GM18498 (cell line): ENCODE data around the gene PEX19.

Source experiments
- ATAC-seq: cut with Tn5 transposase; IDR thresholded peaks from one replicate; pipeline ENCODE4 v1.9.1; 2021; ENCODE audit warnings: mild to moderate bottlenecking, moderate library complexity; ENCODE audit not compliant: unreplicated experiment

The PEX19 gene

DNA sequence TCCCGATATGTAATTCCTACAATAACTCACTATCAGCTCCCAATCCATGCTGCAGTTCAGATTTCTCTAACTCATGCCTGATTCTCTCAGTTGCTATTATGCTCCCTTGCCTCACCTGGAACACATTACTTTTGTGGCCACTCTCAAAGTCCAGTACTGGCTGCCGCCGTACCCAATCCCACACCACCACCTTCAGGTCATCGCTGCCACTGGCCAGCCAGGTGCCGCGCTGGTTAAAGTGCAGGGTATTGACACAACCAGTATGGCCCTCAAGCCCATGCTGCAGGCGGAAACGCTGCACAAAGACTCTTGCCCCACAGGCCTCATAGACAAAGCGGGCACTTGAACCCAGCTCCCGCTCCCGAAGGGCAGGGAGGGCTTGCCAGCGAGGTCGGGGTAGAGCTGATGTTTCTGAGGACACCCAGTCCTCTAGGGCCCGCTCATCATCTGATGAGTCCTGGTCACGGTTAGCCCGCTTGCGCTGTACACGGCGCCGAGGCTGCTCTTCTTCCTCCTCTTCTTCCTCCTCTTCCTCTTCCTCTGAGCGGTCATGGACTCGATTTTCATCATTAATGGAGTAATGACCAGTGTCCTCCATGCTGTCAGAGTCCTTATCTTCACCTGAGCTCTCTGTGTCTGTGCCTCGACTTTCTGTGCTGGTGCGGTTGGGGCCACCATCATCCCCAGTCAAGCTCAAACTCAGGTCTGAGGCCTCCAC is 45.2 kb downstream of the PEX19 start:
- ATAC-seq: no peak

- no peak for ATAC-seq
These were observed 46.5 kb downstream of the PEX19 start for GRCh38 chr1:160238408-160238807.

- ATAC-seq: no peak
These were observed 47.4 kb downstream of the PEX19 start for GRCh38 chr1:160237558-160237957.

GRCh38 chr1:160236806-160237205 is 48.1 kb downstream of the PEX19 start:
- ATAC-seq: no peak

DNA sequence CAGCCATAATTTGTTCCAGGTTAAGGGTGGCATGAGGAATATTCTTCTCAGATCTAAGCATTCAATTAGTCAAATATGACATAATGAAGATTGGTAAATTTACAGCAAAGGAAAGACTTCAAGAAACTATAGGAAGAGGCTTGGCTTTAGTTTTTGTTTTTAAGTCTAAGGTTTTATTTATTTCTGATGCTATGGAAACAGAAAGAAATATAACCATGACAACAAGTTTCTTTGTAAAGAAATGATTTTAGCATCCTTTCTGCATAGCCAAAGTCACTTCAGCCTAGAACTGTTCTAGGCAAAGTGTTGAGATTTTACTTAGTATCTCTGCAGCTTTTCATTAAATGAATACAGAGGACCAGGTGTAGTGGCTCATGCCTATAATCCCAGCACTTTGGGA is 52.0 kb downstream of the PEX19 start:
- no peak for ATAC-seq

GRCh38 chr1:160228431-160228830 is 56.5 kb downstream of the PEX19 start:
- ATAC-seq: no peak

GRCh38 chr1:160227561-160227960 is 57.4 kb downstream of the PEX19 start:
- ATAC-seq: no peak

DNA sequence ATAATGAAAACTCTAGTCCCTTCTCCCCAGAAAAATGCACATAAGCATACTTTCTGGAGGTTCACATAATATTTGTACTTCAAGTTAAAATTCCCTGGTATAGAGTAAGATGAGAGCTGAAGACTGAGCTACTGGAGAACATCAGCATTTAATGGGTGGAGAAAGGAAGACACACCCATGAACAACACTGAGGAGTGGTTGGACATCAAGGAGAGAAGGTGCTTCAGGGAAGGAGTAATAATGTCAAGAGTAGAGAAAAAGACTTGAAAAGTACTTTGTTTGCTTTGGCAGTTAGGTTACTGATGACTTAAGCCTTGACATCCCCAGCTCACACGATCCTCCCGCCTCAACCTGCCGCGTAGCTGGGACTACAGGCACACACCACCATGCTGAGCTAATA is 57.9 kb downstream of the PEX19 start:
- ATAC-seq: no peak
